Hematopoietic multipotent progenitor cell treated with erythropoietin and hydrocortisone succinate and interleukin-3 and kit ligand, for 17 days (in vitro differentiated cells): ENCODE data around the gene MMP28.
"Not testable (repeated sequence)": the region's sequence is repeated elsewhere in the genome, so short reads cannot be mapped to it uniquely, and the experiment has no call there.

Experiments
- DNase-seq: peaks from one replicate; pipeline ENCODE4 v3.0.0-alpha.2; 2015; ENCODE audit warnings: low spot score

Gene MMP28

GRCh38 chr17:35765756-35766488 lies 29.5 kb downstream of the MMP28 start:
- DNase-seq, result no peak

- no peak for DNase-seq
These were observed 30.2 kb downstream of the MMP28 start for GRCh38 chr17:35765086-35765710.

- DNase-seq, result peak; percentile 85
These were observed 31.1 kb downstream of the MMP28 start for GRCh38 chr17:35764123-35764991.

DNA sequence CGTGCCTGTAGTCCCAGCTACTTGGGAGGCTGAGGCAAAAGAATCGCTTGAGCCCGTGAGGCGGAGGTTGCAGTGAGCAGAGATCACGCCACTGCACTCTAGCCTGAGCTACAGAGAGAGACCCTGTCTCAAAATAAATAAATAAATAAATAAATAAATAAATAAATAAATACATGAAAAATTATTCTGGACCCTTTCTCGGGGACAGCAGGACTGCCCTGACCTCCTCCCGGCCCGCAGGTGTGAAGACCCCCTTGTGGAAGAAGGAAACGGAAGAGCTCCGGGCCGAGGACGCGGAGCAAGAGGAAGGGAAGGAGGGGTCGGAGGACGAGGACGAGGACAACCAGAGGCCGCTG lies 31.7 kb downstream of the MMP28 start:
- DNase-seq, result no peak

DNA sequence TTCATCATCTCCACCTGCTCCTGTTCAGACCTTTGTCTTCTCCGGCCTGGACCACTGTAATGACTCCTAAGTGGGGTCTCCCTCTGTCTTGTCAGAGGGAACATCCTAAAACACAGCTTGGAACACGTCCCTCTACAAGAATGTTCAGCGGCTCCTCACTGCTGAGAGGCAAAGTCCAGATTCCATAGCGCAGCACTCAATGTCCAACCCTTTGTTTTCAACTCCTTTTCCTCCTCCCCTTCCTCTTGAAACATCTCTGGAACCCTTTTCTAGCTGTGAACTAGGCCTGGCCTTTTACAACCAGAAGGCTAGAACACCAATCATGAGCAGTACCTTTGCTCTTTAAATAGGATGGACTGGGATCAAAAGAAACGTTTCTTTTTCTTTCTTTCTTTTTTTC lies 33.8 kb downstream of the MMP28 start:
- DNase-seq, result no peak

DNA sequence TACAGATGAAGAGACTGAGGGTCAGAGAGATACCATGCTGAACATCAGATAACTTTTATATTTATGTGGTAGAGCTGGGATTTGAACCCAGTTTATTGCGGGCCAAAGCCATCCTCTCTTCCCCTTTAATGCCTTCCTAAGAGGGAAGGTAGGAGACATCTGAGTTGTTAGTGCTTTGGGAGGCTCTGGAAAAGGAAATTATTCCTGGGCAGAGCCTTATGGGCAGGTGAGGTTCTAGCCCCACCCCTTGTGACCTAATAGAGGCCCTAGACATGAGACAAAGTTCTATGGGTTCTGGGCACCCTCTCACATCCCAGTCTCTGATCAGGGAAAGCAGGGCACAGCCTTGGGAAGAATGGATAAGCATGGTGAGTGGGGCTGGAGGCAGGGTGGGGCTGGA lies 34.9 kb downstream of the MMP28 start, which contains the start of gene C17orf50:
C17orf50 (plus strand) TSS at position 301 of the 400 bp plus-strand sequence; CDS start at position 356, 55 bp downstream.
- DNase-seq, result no peak

DNA sequence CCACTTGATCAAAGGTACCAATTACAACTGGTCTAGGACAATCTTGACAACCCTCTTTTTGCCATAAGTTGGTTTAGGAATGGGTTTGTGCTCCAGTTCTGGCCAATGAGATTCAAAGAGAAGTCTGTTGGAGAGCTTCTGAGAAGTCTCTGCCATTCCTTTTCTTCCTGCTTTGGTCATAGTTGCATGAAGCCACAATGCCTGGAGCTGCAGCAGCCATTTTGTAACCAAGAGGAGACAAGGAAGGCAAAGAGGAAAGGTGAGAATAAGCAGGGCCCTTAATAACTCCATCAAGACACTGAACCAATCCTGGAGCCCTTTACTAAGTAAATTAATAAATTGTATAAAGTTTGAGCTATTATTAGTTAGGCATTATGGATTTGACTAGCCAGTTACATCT lies 38.2 kb downstream of the MMP28 start:
- DNase-seq, result no peak

- no peak for DNase-seq
These were observed 42.3 kb downstream of the MMP28 start, which contains the start of gene GAS2L2 for GRCh38 chr17:35752945-35753764. TSS of gene GAS2L2 (minus strand) at chr17:35753239. CDS start at chr17:35752850, 389 bp downstream.

DNA sequence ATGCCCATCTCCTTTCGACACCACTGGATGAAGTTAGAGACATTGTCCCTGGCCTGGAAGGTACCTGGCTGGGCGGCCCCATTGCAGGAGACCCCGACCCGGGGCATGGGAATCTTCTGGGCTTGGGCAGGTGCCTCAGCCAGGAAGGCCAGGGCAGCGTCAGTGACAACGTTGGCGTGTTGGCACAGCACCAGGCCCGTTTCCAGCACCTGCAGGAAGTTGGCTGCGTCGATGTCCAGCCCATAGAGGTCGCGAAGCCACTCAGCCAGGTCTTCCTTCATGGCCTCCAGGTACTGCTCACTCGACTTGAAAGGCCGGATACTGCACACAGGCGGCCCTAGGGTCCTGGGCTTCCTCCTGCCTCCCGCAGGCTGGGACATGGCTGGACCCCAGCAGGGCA lies 43.0 kb downstream of the MMP28 start:
- no peak for DNase-seq

DNA sequence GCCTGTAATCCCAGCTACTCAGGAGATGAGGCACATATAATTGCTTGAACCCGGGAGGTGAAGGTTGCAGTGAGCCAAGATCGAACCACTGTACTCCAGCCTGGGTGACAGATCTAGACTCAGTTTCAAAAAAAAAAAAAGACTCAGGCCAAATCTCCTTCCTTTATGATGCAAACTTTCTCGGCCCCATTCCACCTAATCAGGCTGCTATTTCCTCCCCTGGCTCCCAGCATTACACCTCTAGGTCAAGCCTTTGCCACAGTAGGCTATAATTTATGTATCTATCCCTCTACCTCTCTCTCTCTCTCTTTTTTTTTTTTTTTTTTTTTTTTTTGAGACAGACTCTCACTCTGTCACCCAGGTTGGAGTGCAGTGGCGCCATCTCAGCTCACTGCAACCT lies 43.9 kb downstream of the MMP28 start:
- not testable (repeated sequence) for DNase-seq

DNA sequence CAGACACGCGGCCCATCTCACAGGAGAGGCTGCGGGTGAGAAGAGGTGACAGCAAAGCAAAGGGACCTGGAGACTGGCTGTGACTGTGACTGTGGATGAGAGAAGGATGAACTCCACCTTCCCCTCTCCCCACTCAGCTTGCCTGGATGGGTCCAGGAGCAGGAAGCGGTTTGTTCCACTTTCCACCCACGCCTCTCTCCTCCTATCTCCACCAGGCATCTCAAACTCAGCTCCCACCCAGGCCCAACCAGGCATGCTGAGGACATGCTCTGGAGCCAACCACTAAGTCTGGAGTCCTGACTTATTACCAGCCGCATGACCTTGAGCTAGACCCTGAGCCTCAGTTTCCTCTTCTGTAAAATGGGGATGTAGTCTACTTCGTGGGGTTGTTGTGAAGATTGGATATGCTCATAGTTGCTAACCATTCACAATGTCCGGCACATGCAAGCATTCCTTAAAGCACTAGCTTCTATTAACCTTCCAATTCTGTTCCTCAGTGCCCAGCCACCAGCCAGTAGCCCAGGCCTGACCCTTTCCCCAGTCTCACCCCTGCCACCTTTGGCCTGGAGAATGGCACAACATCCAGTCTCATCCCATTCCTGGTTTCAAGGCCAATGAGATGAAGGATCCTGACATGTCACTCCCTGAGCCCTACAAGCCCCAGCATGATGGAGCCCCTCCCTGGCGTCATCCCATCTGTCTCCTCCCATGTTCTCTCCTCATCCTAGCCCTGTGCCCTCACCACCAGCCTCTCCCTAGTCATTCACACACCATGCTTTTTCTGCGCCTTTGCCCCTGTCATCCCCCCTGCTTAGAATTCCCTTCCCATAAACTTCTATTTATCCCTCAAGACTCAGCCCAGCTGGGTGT lies 44.7 kb downstream of the MMP28 start:
- no peak for DNase-seq

GRCh38 chr17:35749560-35750412 lies 45.7 kb downstream of the MMP28 start:
- DNase-seq, result no peak

DNA sequence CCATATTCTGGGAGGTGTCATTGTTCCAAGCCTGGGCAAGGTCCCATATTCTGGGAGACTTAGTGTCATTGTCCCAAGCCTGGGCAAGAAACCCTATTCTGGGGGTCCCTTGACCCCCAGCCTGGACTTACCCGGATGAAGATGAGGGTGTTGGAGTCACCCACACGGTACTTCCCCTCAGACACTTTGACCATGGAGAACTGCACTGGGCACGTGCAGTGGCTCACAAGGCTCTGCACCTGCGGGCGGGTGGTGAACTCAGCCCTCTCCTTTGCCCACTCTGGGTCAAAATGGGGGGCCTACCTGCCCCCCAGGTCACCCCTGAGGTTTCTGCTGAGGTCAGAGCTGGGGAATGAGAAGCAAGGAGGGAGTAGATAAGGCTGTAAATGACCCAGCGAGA lies 46.5 kb downstream of the MMP28 start:
- no peak for DNase-seq

DNA sequence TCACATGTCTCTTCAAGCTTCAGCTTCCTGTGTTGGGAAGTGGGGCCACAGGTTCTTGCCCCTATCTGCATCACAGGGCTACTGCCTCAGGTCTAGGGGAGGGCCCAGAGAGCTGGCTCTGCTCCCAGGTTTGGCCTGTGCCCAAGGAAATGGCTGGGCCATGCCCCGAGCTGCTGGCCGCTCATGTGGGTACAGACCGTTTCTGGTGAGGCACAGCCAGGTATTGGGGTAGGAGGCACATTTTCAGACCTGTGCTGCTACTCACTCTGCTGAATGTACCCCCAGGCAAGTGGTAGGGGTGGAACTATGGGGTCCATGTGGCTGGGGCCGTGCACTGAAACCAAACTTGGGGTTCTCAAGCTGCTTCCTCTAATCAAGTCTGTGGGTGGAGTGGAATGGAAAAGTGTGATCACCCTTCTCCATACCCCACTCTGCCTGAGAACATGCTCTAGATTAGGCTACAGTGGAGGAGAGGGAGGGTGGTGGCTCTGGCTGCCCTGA lies 47.0 kb downstream of the MMP28 start:
- DNase-seq, result peak; percentile 61

- peak; percentile 80 for DNase-seq
These were observed 47.9 kb downstream of the MMP28 start for GRCh38 chr17:35747540-35748017.

GRCh38 chr17:35745749-35746320 lies 49.6 kb downstream of the MMP28 start:
- DNase-seq, result no peak

GRCh38 chr17:35745246-35745645 lies 50.2 kb downstream of the MMP28 start:
- DNase-seq, result no peak

- DNase-seq, result no peak
These were observed 50.6 kb downstream of the MMP28 start for GRCh38 chr17:35744830-35745229.
